HG02938 (cell line): ENCODE measurements around the gene ODF2.
"Not testable (repeated sequence)": the region's sequence is repeated elsewhere in the genome, so short reads cannot be mapped to it uniquely, and the experiment has no call there.

Source experiments
- ATAC-seq: cut with Tn5 transposase; IDR thresholded peaks from one replicate; pipeline ENCODE4 v1.9.1; 2021; ENCODE audit warnings: mild to moderate bottlenecking, moderate library complexity; ENCODE audit not compliant: unreplicated experiment

The ODF2 gene

GRCh38 chr9:128423356-128423755, 32.5 kb upstream of the ODF2 start:
- ATAC-seq, result not testable (repeated sequence)

GRCh38 chr9:128424268-128424780, 31.5 kb upstream of the ODF2 start:
- no peak for ATAC-seq

GRCh38 chr9:128428644-128429512, 26.9 kb upstream of the ODF2 start:
- no peak for ATAC-seq

GRCh38 chr9:128429513-128430086, 26.2 kb upstream of the ODF2 start:
- ATAC-seq, result no peak

- no peak for ATAC-seq
Observed at GRCh38 chr9:128431207-128431606, 24.6 kb upstream of the ODF2 start.

GRCh38 chr9:128434340-128434739, 21.5 kb upstream of the ODF2 start:
- ATAC-seq, result no peak

GRCh38 chr9:128435611-128436010, 20.2 kb upstream of the ODF2 start:
- ATAC-seq, result no peak

- no peak for ATAC-seq
Observed at GRCh38 chr9:128438343-128439109, 17.3 kb upstream of the ODF2 start.

GRCh38 chr9:128439273-128439672, 16.5 kb upstream of the ODF2 start:
- ATAC-seq, result no peak

GRCh38 chr9:128442150-128442549, 13.7 kb upstream of the ODF2 start:
- no peak for ATAC-seq

- not testable (repeated sequence) for ATAC-seq
Observed at GRCh38 chr9:128446505-128446904, 9.3 kb upstream of the ODF2 start.

GRCh38 chr9:128448746-128449145, 7.1 kb upstream of the ODF2 start:
- no peak for ATAC-seq

GRCh38 chr9:128454991-128455390, 815 bp upstream of the ODF2 start:
- no peak for ATAC-seq

- ATAC-seq, result peak; percentile 48
Observed at GRCh38 chr9:128456613-128457061, 831 bp downstream of the ODF2 start.

GRCh38 chr9:128457207-128457606, 1.4 kb downstream of the ODF2 start:
- no peak for ATAC-seq

GRCh38 chr9:128459011-128459410, 3.2 kb downstream of the ODF2 start:
- no peak for ATAC-seq

GRCh38 chr9:128469070-128469469, 13.3 kb downstream of the ODF2 start:
- no peak for ATAC-seq

GRCh38 chr9:128470560-128470959, 14.8 kb downstream of the ODF2 start:
- no peak for ATAC-seq

- no peak for ATAC-seq
Observed at GRCh38 chr9:128473104-128473503, 17.3 kb downstream of the ODF2 start.

GRCh38 chr9:128475867-128476266, 20.1 kb downstream of the ODF2 start:
- ATAC-seq, result no peak

GRCh38 chr9:128479262-128479661, 23.5 kb downstream of the ODF2 start:
- no peak for ATAC-seq
